Uterus (tissue), 2 donors: ENCODE measurements around the gene KCNJ4.

Experiments
- CTCF ChIP-seq, 4 experiments: fragments of 200-600 bp in 2 of 4; fragments of 450-650 bp in 2 of 4; sonication (generic) in 2 of 4; IDR thresholded peaks; one replicate each; pipeline ENCODE4 v1.5.1; 2016 to 2019; ENCODE audit warnings: antibody characterized with exemption in 4 of 4, mild to moderate bottlenecking in 2 of 4, moderate library complexity in 1 of 4
- POLR2A ChIP-seq, 2 donors: fragments of 450-650 bp; IDR thresholded peaks; one replicate each; pipeline ENCODE4 v1.6.1; 2016; ENCODE audit warnings: antibody characterized with exemption in 2 of 2, mild to moderate bottlenecking in 1 of 2, moderate library complexity in 1 of 2

GRCh38 chr22:38404419-38404818 lies 50.6 kb downstream of the KCNJ4 start:
- no peak for TF ChIP-seq CTCF (IDR thresholded peaks at IDR 0.05)
- TF ChIP-seq POLR2A (IDR thresholded peaks at IDR 0.05), result no peak
